OCI-LY1 (cell line): ENCODE data around the gene CCNJL.

Experiments used
- H2AFZ ChIP-seq: fragments of 200-600 bp; sonication (generic), shearing (Covaris generic); 2 replicates; pipeline ENCODE4 v1.6.0; 2014; ENCODE audit warnings: antibody characterized with exemption, mild to moderate bottlenecking, low read length
- H3F3A ChIP-seq: fragments of 200-600 bp; sonication (generic), shearing (Covaris generic); 2 replicates; pipeline ENCODE4 v1.6.0; 2014; ENCODE audit warnings: mild to moderate bottlenecking, antibody characterized with exemption, low read length, moderate library complexity; ENCODE audit not compliant: insufficient read depth
- H3K27ac ChIP-seq: fragments of 200-600 bp; sonication (generic); 2 replicates; pipeline ENCODE4 v1.5.1; 2014; ENCODE audit warnings: low read length, mixed run types, mild to moderate bottlenecking, low read depth; ENCODE audit not compliant: poor library complexity, severe bottlenecking
- H3K27me3 ChIP-seq: fragments of 200-600 bp; sonication (generic); 2 replicates; pipeline ENCODE4 v1.6.0; 2014; ENCODE audit warnings: antibody characterized with exemption, mild to moderate bottlenecking, low read length, moderate library complexity; ENCODE audit not compliant: insufficient read depth
- H3K36me3 ChIP-seq: fragments of 200-600 bp; sonication (generic); 2 replicates; pipeline ENCODE4 v1.6.1; 2014; ENCODE audit warnings: mild to moderate bottlenecking, antibody characterized with exemption, low read length, moderate library complexity, mixed read lengths; ENCODE audit not compliant: insufficient read depth
- H3K4me1 ChIP-seq: fragments of 200-600 bp; sonication (generic); 2 replicates; pipeline ENCODE4 v1.5.1; 2014; ENCODE audit warnings: mild to moderate bottlenecking, low read length, moderate library complexity; ENCODE audit not compliant: insufficient read depth, severe bottlenecking
- H3K4me2 ChIP-seq: fragments of 200-600 bp; sonication (generic), shearing (Covaris generic); 2 replicates; pipeline ENCODE4 v1.6.1; 2014; ENCODE audit warnings: low read length
- H3K4me3 ChIP-seq: fragments of 200-600 bp; sonication (generic); 2 replicates; pipeline ENCODE4 v1.5.1; 2014; ENCODE audit warnings: low read length, low read depth, mild to moderate bottlenecking, mixed read lengths; ENCODE audit not compliant: poor library complexity, severe bottlenecking
- H3K79me2 ChIP-seq: fragments of 200-600 bp; shearing (Covaris generic); 2 replicates; pipeline ENCODE4 v1.6.1; 2016; ENCODE audit warnings: mixed run types, low read length, mixed read lengths; ENCODE audit not compliant: insufficient read depth
- H3K9ac ChIP-seq: fragments of 200-600 bp; sonication (generic), shearing (Covaris generic); 2 replicates; pipeline ENCODE4 v1.6.1; 2014; ENCODE audit warnings: mild to moderate bottlenecking, low read length, mixed read lengths
- H3K9me2 ChIP-seq: fragments of 200-600 bp; sonication (generic), shearing (Covaris generic); 2 replicates; pipeline ENCODE4 v1.6.1; 2014; ENCODE audit warnings: low read depth, mild to moderate bottlenecking, low read length, mixed read lengths
- H3K9me3 ChIP-seq: fragments of 200-600 bp; shearing (Covaris generic); 2 replicates; pipeline ENCODE4 v1.6.1; 2014; ENCODE audit warnings: low read length, mixed read lengths
- H4K20me1 ChIP-seq: fragments of 200-600 bp; sonication (generic), shearing (Covaris generic); 2 replicates; pipeline ENCODE4 v1.6.0; 2016; ENCODE audit warnings: mild to moderate bottlenecking, low read length; ENCODE audit not compliant: insufficient read depth
- CTCF ChIP-seq: fragments of 200-600 bp; sonication (generic), shearing (Covaris generic); IDR thresholded peaks from 2 replicates; pipeline ENCODE4 v1.5.1; 2017; ENCODE audit warnings: mild to moderate bottlenecking, antibody characterized with exemption, low read length, moderate library complexity, mixed read lengths
- EZH2 ChIP-seq: fragments of 200-600 bp; sonication (generic), shearing (Covaris generic); IDR thresholded peaks from 2 replicates; pipeline ENCODE4 v1.8.0; 2017; ENCODE audit warnings: borderline replicate concordance, mixed run types, mild to moderate bottlenecking, antibody characterized with exemption, low read length, moderate library complexity, mixed read lengths

Gene CCNJL

DNA sequence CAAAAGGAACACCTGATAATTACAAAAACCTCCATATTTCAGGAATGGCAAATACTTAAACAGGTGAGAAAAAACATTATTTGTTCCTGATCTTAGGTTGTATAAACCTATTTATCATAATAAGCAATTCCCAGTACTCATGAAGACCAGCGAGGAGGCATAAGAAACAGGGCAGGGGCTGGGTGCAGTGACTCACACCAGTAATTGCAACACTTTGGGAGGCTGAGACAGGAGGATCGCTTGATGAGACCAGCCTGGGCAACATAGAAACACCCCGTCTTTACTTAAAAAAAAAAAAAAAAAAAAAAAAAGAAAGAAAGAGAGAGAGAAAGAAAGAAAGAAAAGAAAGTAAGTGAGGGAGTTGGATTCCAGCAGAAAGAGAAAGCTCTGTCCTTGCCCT lies 21.6 kb downstream of the CCNJL start:
- Histone ChIP-seq H3K27ac (no peak overlapping the region), H3K9me3 (no peaks in the 10 kb centered on the region), H4K20me1 (no peaks in the 10 kb centered on the region), H3K36me3 (no peaks in the 10 kb centered on the region), H3K4me2 (no peak overlapping the region), H2AFZ (no peak overlapping the region), H3K9ac (no peak overlapping the region), H3F3A (no peaks in the 10 kb centered on the region), H3K9me2 (no peaks in the 10 kb centered on the region), H3K79me2 (no peaks in the 10 kb centered on the region), H3K27me3 (peaks cover 8% of the 10 kb centered on the region; the same call in 1 of the 2 replicates), H3K4me1 (peaks cover 5% of the 10 kb centered on the region), H3K4me3 (no peak overlapping the region)
- TF ChIP-seq EZH2 (no peak), CTCF (no peak)

DNA sequence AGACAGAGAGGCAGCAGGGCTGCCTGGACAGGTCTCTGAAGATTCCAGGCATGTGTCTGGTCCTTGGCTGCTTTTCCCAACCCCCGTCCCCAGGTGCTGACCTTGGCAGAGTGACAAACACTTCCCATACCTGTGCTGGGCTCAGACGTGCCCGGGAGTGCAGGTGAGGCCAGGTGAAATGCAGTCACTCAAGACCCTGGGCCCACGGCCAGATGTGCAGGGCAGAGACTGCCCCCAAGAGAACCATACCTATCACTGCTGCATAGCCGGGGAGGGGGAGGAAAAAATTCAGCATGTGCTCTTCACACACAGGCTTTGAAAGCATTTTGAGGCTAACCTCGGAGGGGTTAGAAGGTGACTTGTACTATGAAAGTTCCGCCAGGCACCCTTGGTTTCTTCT lies 22.6 kb downstream of the CCNJL start:
- Histone ChIP-seq H3K9ac (no peak overlapping the region), H3K36me3 (no peaks in the 10 kb centered on the region), H3K4me1 (peaks cover 5% of the 10 kb centered on the region), H3K79me2 (no peaks in the 10 kb centered on the region), H3K9me3 (no peaks in the 10 kb centered on the region), H3K9me2 (no peaks in the 10 kb centered on the region), H3K4me3 (no peak overlapping the region), H3K4me2 (no peak overlapping the region), H3F3A (no peaks in the 10 kb centered on the region), H4K20me1 (no peaks in the 10 kb centered on the region), H2AFZ (no peak overlapping the region), H3K27me3 (peaks cover 8% of the 10 kb centered on the region; the same call in 1 of the 2 replicates), H3K27ac (no peak overlapping the region)
- TF ChIP-seq CTCF = no peak
- no peak for TF ChIP-seq EZH2

GRCh38 chr5:160289356-160289651 lies 23.1 kb downstream of the CCNJL start:
- peaks cover 5% of the 10 kb centered on the region for H3K4me1 ChIP-seq
- TF ChIP-seq EZH2 = no peak
- H2AFZ ChIP-seq = no peak overlapping the region
- no peaks in the 10 kb centered on the region for H4K20me1 ChIP-seq
- no peaks in the 10 kb centered on the region for H3K79me2 ChIP-seq
- no peak overlapping the region for H3K4me3 ChIP-seq
- H3K9me2 ChIP-seq = no peaks in the 10 kb centered on the region
- H3K27me3 ChIP-seq = peaks cover 8% of the 10 kb centered on the region; the same call in 1 of the 2 replicates
- no peaks in the 10 kb centered on the region for H3K36me3 ChIP-seq
- H3K9me3 ChIP-seq = no peaks in the 10 kb centered on the region
- H3K4me2 ChIP-seq = no peak overlapping the region
- no peak overlapping the region for H3K27ac ChIP-seq
- H3F3A ChIP-seq = no peaks in the 10 kb centered on the region
- H3K9ac ChIP-seq = no peak overlapping the region

- no peak for TF ChIP-seq EZH2
- no peak for TF ChIP-seq CTCF
- Histone ChIP-seq H3K9ac (no peak overlapping the region), H2AFZ (no peak overlapping the region), H3K27me3 (peaks cover 8% of the 10 kb centered on the region; the same call in 1 of the 2 replicates), H3K9me2 (no peaks in the 10 kb centered on the region), H3K79me2 (no peaks in the 10 kb centered on the region), H3K4me2 (no peak overlapping the region), H3F3A (no peaks in the 10 kb centered on the region), H3K36me3 (no peaks in the 10 kb centered on the region), H3K9me3 (no peaks in the 10 kb centered on the region), H3K4me3 (no peak overlapping the region), H3K27ac (no peak overlapping the region), H3K4me1 (no peaks in the 10 kb centered on the region), H4K20me1 (no peaks in the 10 kb centered on the region)
Measured at GRCh38 chr5:160287378-160288051, 24.8 kb downstream of the CCNJL start.
